ENCODE data around the gene DOK3.
A peak's percentile ranks its signal among the peaks of the same experiment; 100 is the strongest.

DNA sequence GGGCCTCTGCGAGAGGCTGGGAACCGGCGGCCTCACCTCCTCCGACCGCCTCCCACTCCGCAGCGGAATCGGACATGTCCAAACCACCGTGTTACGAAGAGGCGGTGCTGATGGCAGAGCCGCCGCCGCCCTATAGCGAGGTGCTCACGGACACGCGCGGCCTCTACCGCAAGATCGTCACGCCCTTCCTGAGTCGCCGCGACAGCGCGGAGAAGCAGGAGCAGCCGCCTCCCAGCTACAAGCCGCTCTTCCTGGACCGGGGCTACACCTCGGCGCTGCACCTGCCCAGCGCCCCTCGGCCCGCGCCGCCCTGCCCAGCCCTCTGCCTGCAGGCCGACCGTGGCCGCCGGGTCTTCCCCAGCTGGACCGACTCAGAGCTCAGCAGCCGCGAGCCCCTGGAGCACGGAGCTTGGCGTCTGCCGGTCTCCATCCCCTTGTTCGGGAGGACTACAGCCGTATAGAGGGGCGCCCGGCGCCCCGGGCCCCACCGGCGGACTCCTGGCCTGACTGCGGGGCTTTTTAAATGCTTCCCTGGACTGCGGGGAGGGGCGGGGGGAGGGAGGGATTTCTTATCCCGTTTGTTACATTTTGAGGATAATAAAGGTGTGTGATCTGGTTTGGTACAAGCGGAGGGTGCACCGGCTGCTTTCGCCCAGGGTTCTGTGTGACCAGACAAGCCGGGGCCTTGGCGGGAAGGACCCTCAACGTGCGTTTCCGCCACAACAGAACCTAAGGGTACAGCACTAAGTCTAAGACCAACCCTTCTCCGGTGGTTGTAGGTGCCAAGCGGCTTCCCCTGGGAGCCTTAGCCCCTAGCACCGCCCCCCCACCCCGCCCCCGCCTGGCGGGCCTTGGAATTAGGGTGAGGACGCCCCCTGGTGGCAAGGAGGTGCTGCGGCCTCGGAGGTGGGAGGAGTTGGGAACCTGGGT is 53.7 kb downstream of the DOK3 start:
- TF ChIP-seq YY1 (IDR thresholded peaks at IDR 0.05; ENCODE audit: extremely low read depth, insufficient replicate concordance, low read depth, low read length) = peak; percentile 72
- no peak for TF ChIP-seq FOSL1 (IDR thresholded peaks at IDR 0.05; ENCODE audit: low read depth)
- TF ChIP-seq RAD21 (IDR thresholded peaks at IDR 0.05; ENCODE audit: low read depth) = no peak
- no peak for TF ChIP-seq EZH2 (IDR thresholded peaks at IDR 0.05)
- TF ChIP-seq JUND (IDR thresholded peaks at IDR 0.05) = no peak
- no peak for TF ChIP-seq SP1 (IDR thresholded peaks at IDR 0.05; ENCODE audit: low read depth)
- TF ChIP-seq POLR2A (IDR thresholded peaks at IDR 0.05; ENCODE audit: borderline replicate concordance, extremely low read depth, insufficient read depth, insufficient read length) = peak; percentile 23
